Measurements from ENCODE around the gene WNT2. TPM values are rescaled to one million over a fixed set of nuclear protein-coding genes. Genes with fewer than 3 reads are reported as not detected.

WNT2 gene
- total RNA-seq, 1 experiment from 2014 or later, result not detected

- TF ChIP-seq EZH2 (IDR thresholded peaks at IDR 0.05; ENCODE audit: low read length, unreplicated experiment) (no peak), CTCF (conservative IDR thresholded peaks at IDR 0.05; ENCODE audit: low read depth, low read length) (no peak), EZH2phosphoT487 (IDR thresholded peaks at IDR 0.05; ENCODE audit: borderline replicate concordance, low read length) (no peak)
- BruUV-seq (replicated peaks), result no TSS peak
Observed at GRCh38 chr7:117273814-117274225, 49.0 kb downstream of the WNT2 start.

GRCh38 chr7:117273325-117273724 is 49.5 kb downstream of the WNT2 start:
- no peak overlapping the region for H2AFZ ChIP-seq (ENCODE audit: low read length)
- no peak overlapping the region for H3K4me2 ChIP-seq (ENCODE audit: low read length)
- no peaks in the 10 kb centered on the region for H3K36me3 ChIP-seq (ENCODE audit: low read depth, low read length)
- intact Hi-C loops (cut with micrococcal nuclease), result no loop called here
- no peaks in the 10 kb centered on the region for H3K9me2 ChIP-seq (replicated peaks; ENCODE audit: low read length)
- no peaks in the 10 kb centered on the region for H3K27me3 ChIP-seq (ENCODE audit: low read length)
- TF ChIP-seq CTCF (conservative IDR thresholded peaks at IDR 0.05; ENCODE audit: low read depth, low read length) (no peak), EZH2phosphoT487 (IDR thresholded peaks at IDR 0.05; ENCODE audit: borderline replicate concordance, low read length) (no peak), EZH2 (IDR thresholded peaks at IDR 0.05; ENCODE audit: low read length, unreplicated experiment) (no peak)
- ATAC-seq (no peak), DNase-seq (no peak)
- no peak overlapping the region for H3K9ac ChIP-seq (ENCODE audit: low read length)
- peaks cover 4% of the 10 kb centered on the region for H3F3A ChIP-seq (ENCODE audit: low read length, unreplicated experiment)
- H3K27ac ChIP-seq (ENCODE audit: low read length), result no peak overlapping the region
- no TSS peak for BruUV-seq (replicated peaks)
- POLR2A ChIA-PET (ENCODE audit: unreplicated experiment), result no interaction called here
- no peaks in the 10 kb centered on the region for H3K79me2 ChIP-seq (ENCODE audit: low read length)
- no peak overlapping the region for H3K4me3 ChIP-seq (ENCODE audit: low read length)
- peaks cover 26% of the 10 kb centered on the region for H3K4me1 ChIP-seq (ENCODE audit: insufficient read depth, low read length)
- CTCF ChIA-PET, result no interaction called here
- no peaks in the 10 kb centered on the region for H3K9me3 ChIP-seq (ENCODE audit: low read length)
- H4K20me1 ChIP-seq (ENCODE audit: low read length), result no peaks in the 10 kb centered on the region

More at GRCh38 chr7:117273814-117274225, 49.0 kb downstream of the WNT2 start:
- ATAC-seq (no peak), DNase-seq (no peak)
- no peaks in the 10 kb centered on the region for H3K79me2 ChIP-seq (ENCODE audit: low read length)
- no peaks in the 10 kb centered on the region for H4K20me1 ChIP-seq (ENCODE audit: low read length)
- H3K4me3 ChIP-seq (ENCODE audit: low read length), result no peak overlapping the region
- peaks cover 25% of the 10 kb centered on the region for H3K4me1 ChIP-seq (ENCODE audit: insufficient read depth, low read length)
- peaks cover 4% of the 10 kb centered on the region for H3F3A ChIP-seq (ENCODE audit: low read length, unreplicated experiment)
- ChIA-PET POLR2A (ENCODE audit: unreplicated experiment) (no interaction called here), CTCF (no interaction called here)
- H2AFZ ChIP-seq (ENCODE audit: low read length), result no peak overlapping the region
- no peaks in the 10 kb centered on the region for H3K27me3 ChIP-seq (ENCODE audit: low read length)
- intact Hi-C loops (cut with micrococcal nuclease), result no loop called here
- no peak overlapping the region for H3K27ac ChIP-seq (ENCODE audit: low read length)
- H3K9me3 ChIP-seq (ENCODE audit: low read length), result no peaks in the 10 kb centered on the region
- H3K36me3 ChIP-seq (ENCODE audit: low read depth, low read length), result no peaks in the 10 kb centered on the region
- H3K9ac ChIP-seq (ENCODE audit: low read length), result no peak overlapping the region
- H3K4me2 ChIP-seq (ENCODE audit: low read length), result no peak overlapping the region
- no peaks in the 10 kb centered on the region for H3K9me2 ChIP-seq (replicated peaks; ENCODE audit: low read length)

GRCh38 chr7:117272017-117272759 is 50.7 kb downstream of the WNT2 start:
- no peak overlapping the region for H3K4me3 ChIP-seq (ENCODE audit: low read length)
- H3K27ac ChIP-seq (ENCODE audit: low read length), result no peak overlapping the region
- DNase-seq (no peak), ATAC-seq (no peak)
- no peaks in the 10 kb centered on the region for H3K27me3 ChIP-seq (ENCODE audit: low read length)
- CTCF ChIA-PET, result no interaction called here
- peaks cover 26% of the 10 kb centered on the region for H3K4me1 ChIP-seq (ENCODE audit: insufficient read depth, low read length)
- no peak overlapping the region for H3K9ac ChIP-seq (ENCODE audit: low read length)
- no peaks in the 10 kb centered on the region for H3K9me2 ChIP-seq (replicated peaks; ENCODE audit: low read length)
- no peak for TF ChIP-seq EZH2phosphoT487 (IDR thresholded peaks at IDR 0.05; ENCODE audit: borderline replicate concordance, low read length)
- TF ChIP-seq CTCF (conservative IDR thresholded peaks at IDR 0.05; ENCODE audit: low read depth, low read length), result no peak
- TF ChIP-seq EZH2 (IDR thresholded peaks at IDR 0.05; ENCODE audit: low read length, unreplicated experiment), result no peak
- no peaks in the 10 kb centered on the region for H3K9me3 ChIP-seq (ENCODE audit: low read length)
- no peaks in the 10 kb centered on the region for H3K36me3 ChIP-seq (ENCODE audit: low read depth, low read length)
- no peaks in the 10 kb centered on the region for H3K79me2 ChIP-seq (ENCODE audit: low read length)
- POLR2A ChIA-PET (ENCODE audit: unreplicated experiment), result no interaction called here
- no TSS peak for BruUV-seq (replicated peaks)
- no peak overlapping the region for H3K4me2 ChIP-seq (ENCODE audit: low read length)
- no peaks in the 10 kb centered on the region for H4K20me1 ChIP-seq (ENCODE audit: low read length)
- intact Hi-C loops (cut with micrococcal nuclease), result no loop called here
- H2AFZ ChIP-seq (ENCODE audit: low read length), result no peak overlapping the region
- peaks cover 4% of the 10 kb centered on the region for H3F3A ChIP-seq (ENCODE audit: low read length, unreplicated experiment)
